CD4-positive, alpha-beta T cell treated with Interleukin-4 for 4 hours (primary cell): ENCODE measurements around the gene FAM184A.
"Not testable (repeated sequence)": the region's sequence is repeated elsewhere in the genome, so short reads cannot be mapped to it uniquely, and the experiment has no call there.

Experiments
- DNase-seq: peaks from one replicate; pipeline ENCODE4 v3.0.0-alpha.2; 2020

The FAM184A gene

DNA sequence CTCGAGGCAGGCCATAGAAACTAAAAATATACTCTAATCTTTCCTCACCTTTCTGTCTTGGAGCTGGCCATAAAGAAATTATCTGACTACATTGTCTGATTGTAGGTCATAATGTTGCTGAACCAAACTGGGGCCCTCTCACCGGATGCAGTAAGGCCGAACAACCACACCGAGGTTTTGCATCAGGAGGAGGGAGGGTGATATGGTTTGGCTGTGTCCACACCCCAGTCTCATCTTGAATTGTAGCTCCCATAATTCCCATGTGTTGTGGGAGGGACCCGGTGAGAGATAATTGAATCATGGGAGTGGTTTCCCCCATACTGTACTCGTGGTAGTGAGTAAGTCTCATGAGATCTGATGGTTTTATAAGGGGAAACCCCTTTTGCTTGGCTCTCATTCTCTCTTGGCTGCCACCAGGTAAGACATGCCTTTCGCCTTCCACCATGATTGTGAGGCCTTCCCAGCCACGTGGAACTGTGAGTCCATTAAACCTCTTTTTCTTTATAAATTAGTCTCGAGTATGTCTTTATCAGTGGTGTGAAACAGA, 19.4 kb upstream of the FAM184A start:
- DNase-seq, result not testable (repeated sequence)

DNA sequence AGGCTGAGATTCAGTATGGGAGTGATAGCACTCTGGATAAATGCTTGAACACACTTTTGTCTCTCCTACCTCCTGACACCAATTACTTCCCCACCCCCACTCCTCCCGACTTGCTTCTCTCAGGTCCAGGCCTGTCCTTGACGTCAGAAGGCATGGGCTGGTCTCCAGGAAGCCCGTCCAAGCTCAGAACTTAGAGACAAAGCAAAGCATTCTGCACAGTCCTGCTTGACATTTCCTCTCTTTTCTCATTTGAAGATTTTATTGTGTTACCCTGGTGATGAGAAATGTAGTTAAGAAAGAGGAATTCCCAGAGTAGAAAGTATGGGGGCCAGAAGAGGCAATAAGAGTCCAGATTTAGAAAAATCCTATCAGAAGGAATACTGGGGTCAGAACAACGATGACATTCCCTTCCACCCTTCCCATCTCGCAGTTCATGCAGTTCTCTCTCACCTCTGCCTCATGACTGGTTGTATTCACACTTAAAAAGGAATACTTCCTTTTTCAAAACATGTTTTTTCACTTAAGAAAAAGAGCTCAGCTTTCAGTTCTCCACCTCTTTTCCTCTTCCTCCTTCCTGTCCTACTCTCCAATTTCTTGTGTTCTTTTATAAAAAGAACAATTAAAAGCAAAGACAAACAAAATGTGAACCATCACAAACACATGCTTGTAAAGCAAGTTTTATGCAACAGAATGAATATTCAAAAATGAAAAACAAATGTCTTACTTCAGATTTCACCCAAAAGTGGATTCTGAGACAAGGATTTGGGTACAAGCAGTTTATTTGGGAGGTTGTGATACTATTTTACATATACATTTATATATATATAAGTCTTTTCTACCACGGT, 18.5 kb upstream of the FAM184A start:
- no peak for DNase-seq

GRCh38 chr6:119090256-119090655, 11.8 kb upstream of the FAM184A start:
- no peak for DNase-seq

GRCh38 chr6:119084784-119085183, 6.3 kb upstream of the FAM184A start:
- no peak for DNase-seq

DNA sequence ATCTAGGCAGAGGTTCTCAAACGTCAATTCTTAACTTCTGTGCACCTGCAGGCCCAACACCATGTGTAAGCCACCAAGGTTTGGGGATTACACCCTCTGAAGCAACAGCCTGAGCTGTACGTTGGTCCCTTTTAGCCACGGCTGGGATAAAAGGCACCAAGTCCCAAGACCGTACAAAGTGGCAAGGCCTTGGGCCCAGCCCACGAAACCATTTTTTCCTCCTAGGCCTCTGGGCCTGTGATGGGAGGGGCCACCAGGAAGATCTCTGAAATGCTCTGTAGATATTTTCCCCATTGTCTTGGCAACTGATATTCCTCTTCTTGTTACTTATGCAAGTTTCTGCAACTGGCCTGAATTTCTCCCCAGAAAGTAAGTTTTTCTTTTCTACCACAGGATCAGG, 4.5 kb upstream of the FAM184A start:
- DNase-seq, result no peak

DNA sequence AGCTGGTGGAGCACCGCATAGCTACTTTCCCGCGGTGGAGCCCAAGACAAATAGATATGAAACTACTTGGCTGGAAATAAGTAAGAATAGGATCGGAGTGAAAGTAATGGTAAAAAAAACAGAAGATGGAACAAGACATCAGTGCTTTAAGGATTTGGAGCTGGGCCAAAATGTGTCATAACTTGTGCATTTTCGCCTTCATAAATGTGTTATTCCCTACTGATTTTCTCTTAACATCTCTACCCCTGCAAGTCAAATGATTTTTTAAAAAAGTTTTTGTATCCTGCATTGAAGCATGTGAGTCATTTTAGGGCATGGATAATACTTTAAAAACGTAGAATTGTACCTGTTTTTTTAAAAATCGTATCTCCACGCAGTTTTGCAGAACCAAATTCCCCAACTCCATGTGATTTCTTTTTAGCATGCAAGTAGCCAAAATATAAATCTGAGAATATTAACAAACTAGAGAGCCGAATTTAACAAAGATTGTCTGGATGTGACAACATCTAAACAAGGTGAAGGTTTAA, 882 bp upstream of the FAM184A start:
- no peak for DNase-seq

DNA sequence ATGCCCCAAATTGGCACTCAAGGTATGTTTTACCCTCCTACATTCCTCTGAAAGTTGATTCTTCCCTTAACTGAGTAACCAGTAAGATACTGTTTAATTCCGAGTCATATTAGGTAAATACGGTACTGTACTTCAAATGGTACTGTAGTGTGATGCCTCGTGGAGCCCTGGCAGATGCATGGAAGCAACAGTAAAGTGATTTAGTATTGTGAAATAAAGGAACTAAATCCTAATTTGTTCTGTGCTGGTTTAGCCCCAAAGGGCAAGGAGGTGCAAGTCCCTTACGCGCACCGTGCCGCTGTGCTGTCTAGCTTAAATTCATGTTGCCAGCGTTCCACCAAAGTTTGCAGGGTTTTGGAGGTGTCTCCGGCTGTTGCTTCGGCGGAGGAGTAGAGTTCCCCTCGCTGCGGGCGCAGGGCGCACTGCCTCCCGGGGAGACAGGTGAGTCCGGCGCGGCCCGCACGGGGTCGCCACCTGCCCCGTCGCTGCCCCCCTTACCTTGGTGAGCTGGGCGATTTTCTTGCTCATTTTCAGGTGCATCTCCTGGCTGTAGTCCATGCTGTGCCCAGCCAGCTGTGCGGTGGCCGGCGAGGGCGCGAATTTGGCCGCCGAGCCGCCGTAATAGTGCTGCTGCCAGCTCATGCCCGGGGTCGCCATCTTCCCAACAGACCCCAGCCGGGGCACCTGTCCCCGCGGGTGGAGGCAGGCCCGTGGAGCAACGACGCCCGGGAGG, 655 bp downstream of the FAM184A start:
- peak; percentile 42 for DNase-seq

- no peak for DNase-seq
These were observed 1.1 kb downstream of the FAM184A start for GRCh38 chr6:119077391-119077642.

GRCh38 chr6:119076576-119077390, 1.7 kb downstream of the FAM184A start:
- DNase-seq, result peak; percentile 18

DNA sequence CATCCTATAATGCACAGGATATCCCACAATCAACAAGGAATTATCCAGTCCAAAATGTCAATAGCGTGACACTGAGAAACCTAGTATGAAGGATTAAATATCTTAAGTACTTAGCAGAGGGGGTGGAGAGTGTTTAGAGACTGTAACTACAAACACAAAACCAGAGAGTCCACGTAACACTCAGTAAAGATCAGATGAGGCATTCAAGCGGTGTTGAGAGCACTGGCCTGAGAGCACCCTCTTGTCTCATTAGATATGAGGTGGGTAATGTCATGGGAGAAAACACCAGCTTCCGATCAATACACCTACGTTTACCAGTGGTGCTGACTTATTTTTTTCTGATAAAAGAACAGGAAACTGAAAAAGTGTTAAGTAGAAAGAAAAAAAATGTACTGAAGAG, 2.3 kb downstream of the FAM184A start:
- peak; percentile 34 for DNase-seq

GRCh38 chr6:119075200-119075981, 3.1 kb downstream of the FAM184A start:
- DNase-seq, result no peak

GRCh38 chr6:119073307-119074051, 5.0 kb downstream of the FAM184A start:
- no peak for DNase-seq

GRCh38 chr6:119071576-119071975, 6.9 kb downstream of the FAM184A start:
- no peak for DNase-seq

DNA sequence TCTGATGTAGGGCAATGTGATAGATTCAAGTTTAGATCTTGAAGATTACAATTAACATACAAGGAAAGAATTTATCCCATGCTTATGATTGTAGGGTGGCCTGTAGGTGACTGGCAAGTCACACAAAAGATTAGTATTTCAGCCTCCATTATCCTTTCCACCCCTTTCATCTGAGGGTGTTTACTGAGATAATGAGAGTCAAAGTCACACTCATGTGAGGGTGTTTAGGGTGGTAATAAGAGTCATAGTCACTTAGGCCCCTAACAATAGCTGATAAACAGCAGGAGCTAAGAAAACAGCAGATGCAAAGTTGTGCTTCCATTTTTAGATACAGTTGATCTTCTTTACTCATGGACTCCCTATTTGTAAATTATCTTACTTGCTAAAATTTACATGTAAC, 11.4 kb downstream of the FAM184A start:
- no peak for DNase-seq

- DNase-seq, result no peak
These were observed 11.9 kb downstream of the FAM184A start for GRCh38 chr6:119066517-119066916.

DNA sequence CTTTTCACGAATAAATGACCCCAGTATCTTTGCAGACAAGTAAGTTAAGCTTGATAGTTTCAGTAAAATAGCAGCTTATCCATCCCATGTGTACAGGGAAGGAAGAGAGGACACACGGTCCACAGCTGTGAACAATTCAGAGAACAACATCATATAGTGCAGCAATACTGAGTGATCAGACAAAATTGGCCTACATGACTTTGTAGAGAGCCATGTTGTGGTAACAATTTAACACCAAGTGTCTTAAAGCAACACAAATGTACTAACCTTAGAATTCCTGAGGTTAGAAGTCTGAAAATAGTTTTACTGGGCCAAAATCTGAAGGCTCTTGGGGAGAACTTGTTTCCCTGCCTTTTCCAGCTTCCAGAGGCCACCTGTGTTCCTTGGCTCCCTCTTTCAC, 12.5 kb downstream of the FAM184A start:
- DNase-seq, result no peak

GRCh38 chr6:119065382-119065781, 13.1 kb downstream of the FAM184A start:
- no peak for DNase-seq

DNA sequence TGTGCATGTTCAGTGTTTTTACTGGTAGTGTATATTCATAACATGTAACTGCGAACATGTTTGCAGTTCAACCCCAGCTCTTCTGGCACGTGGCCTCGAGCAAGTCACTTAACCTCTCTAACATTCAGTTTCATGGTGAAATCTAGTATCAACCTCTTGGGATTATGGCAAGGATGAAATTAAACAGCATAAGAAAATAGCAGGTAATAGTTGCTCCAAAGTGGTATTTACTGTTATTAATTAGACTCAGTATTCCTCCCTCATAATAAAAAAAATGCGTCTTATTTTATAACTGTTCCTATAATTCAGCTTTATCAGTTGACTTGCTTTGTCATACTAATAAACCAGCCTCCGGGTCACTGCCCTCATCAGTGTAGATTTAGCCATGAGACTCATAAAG, 15.0 kb downstream of the FAM184A start:
- no peak for DNase-seq

GRCh38 chr6:119061215-119061614, 17.2 kb downstream of the FAM184A start:
- DNase-seq, result no peak

DNA sequence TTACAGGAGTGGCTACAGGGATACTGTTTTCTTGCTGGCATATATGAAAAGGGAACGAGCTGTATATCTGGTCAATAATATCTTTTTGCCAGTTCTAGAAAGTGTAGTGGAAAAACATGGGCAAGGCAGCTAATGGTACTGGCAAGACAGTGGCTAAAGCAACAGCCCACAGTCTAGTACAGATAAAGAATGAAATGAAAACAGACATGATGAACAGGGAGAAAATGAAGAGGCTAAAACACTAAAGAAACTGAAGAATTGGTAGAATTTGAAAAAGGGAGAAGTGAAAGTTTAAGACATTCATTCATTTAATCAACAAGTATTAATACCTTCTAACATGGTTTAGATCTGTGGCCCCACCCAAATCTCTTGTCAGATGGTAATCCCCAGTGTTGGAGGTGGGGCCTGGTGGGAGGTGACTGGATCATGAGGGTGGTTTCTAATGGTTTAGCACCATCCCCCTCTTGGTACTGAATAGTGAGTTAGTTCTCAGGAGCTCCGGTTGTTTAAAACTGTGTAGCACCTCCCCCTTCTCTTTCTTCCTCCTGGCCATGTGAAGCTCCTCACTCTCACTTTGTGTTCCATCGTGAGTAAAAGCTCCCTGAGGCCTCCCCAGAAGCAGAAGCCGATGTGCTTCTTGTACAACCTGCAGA, 18.1 kb downstream of the FAM184A start:
- DNase-seq, result no peak

GRCh38 chr6:119055069-119055468, 23.4 kb downstream of the FAM184A start:
- no peak for DNase-seq
